SU-DHL-6 (cell line): ENCODE results near the gene GMIP.

Experiments
- CTCF ChIP-seq: fragments of 200-600 bp; sonication (generic); IDR thresholded peaks from one replicate; pipeline ENCODE4 v1.5.1; 2017; ENCODE audit warnings: antibody characterized with exemption, mild to moderate bottlenecking, low read length, moderate library complexity; ENCODE audit not compliant: insufficient read depth, poor library complexity, severe bottlenecking
- EZH2phosphoT487 ChIP-seq: fragments of 200-600 bp; sonication (generic), shearing (Covaris generic); conservative IDR thresholded peaks from 2 replicates; pipeline ENCODE4 v1.6.1; 2018; ENCODE audit warnings: mild to moderate bottlenecking, antibody characterized with exemption, low read length, moderate library complexity, mixed read lengths

- no peak for TF ChIP-seq CTCF
- TF ChIP-seq EZH2phosphoT487: no peak
These were observed 13.9 kb upstream of the GMIP start for GRCh38 chr19:19657397-19657783.
